ENCODE data around the gene RAET1L.
"Not testable (repeated sequence)": the region's sequence is repeated elsewhere in the genome, so short reads cannot be mapped to it uniquely, and the experiment has no call there.

The RAET1L gene

GRCh38 chr6:149999636-150000035 lies 25.7 kb downstream of the RAET1L start:
- FAIRE-seq = no peak
- no peak for DNase-seq (ENCODE audit: insufficient read length, low spot score)

DNA sequence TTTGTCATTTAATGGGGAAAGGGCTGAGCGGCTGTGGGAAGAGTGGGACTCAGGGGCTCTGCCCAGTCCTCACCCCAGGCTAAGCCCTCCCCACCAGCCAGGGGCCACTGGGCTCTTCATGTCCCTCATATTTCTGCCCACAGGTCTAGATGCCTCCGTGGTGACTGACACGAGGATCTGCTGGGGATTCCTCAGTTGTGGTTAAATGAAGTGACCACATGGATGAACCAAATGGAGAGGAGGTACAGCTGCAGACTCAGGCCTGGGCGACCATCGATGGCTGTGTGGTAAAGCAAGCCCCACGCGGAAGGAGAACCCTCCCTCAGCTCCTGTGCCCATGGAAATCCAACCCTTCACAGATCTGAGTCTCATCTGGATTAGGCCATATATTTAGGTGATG lies 29.4 kb downstream of the RAET1L start:
- no peak for FAIRE-seq
- no peak for DNase-seq (ENCODE audit: insufficient read length, low spot score)

DNA sequence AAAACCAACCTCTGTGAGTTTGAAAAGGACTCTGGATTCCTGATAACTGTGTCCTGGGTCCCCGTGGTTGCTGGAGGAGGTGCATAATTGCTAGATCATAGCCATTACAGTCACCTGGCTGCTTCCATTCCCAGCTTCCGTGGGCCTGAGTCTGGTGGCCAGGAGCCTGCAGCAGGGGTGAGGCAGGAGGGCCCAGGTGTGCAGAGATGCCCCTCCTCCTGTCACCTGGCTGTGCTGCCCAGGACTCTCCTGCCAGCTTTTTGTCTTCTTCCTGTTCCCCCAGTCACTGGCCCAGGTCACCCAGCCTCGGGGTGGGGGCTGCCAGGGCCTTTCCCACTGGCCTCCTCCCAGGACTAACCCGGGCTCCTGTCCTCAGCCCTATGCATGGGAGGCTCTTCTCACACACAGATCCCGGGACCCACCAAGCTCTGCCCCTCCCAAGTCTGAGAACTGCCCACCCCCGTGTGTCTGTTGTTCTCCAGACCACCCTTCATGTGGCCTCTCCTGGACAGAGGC lies 30.0 kb downstream of the RAET1L start:
- DNase-seq (ENCODE audit: insufficient read length, low spot score) (no peak), FAIRE-seq (no peak)

GRCh38 chr6:149991838-149992237 lies 33.5 kb downstream of the RAET1L start:
- FAIRE-seq = no peak
- DNase-seq (ENCODE audit: insufficient read length, low spot score) = no peak

- DNase-seq (ENCODE audit: insufficient read length, low spot score); FAIRE-seq: not testable (repeated sequence)
These were observed 33.9 kb downstream of the RAET1L start for GRCh38 chr6:149991472-149991795.

DNA sequence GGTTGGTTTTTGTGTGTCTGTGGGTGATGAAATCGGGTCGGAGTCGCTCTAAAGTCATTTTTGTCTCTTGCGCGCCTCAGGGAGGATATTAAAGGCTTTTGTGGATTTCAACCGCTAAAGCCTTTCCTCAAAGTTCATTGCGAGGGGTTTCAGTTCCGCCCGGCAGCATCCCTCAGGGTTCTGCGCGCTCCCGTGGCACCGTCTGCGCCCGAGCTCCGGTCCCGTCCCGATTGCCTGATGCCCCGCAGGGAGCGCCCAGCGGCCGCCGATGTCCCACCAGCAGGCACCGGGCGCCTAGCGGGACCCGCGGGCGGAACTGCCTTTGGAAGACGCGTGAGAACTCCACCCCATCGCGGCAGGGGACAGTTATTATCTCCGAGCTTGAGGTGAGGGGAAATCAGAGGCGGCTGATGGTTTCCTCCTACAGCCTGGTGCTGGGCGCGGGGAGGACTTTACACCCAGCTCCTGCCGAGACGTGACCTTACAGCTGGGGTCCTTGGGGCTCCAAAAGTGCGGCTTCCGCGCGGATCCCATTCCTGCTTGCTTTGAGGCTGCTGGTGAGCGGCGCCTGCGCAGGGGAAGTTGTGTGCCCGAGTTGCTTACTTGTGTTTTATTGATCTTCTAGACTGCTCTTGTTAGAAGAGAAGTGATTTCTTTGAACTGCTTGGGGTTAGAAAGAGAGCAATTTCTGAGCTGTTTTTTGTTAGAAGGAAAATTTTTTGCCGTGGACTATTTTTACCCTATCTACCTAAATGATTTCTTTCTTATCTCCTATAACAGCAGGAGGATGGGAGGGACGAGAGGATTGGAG lies 34.5 kb downstream of the RAET1L start:
- no peak for DNase-seq (ENCODE audit: insufficient read length, low spot score)
- FAIRE-seq = no peak

- no peak for FAIRE-seq
These were observed 35.1 kb downstream of the RAET1L start for GRCh38 chr6:149990212-149990660.

GRCh38 chr6:149988550-149989346 lies 36.6 kb downstream of the RAET1L start:
- no peak for FAIRE-seq

More at GRCh38 chr6:149990212-149990660, 35.1 kb downstream of the RAET1L start:
- no peak for DNase-seq (ENCODE audit: insufficient read length, low spot score)

GRCh38 chr6:149987602-149988107 lies 37.7 kb downstream of the RAET1L start:
- no peak for FAIRE-seq
- DNase-seq (ENCODE audit: insufficient read length, low spot score) = no peak

More at GRCh38 chr6:149988550-149989346, 36.6 kb downstream of the RAET1L start:
- DNase-seq (ENCODE audit: insufficient read length, low spot score) = no peak

DNA sequence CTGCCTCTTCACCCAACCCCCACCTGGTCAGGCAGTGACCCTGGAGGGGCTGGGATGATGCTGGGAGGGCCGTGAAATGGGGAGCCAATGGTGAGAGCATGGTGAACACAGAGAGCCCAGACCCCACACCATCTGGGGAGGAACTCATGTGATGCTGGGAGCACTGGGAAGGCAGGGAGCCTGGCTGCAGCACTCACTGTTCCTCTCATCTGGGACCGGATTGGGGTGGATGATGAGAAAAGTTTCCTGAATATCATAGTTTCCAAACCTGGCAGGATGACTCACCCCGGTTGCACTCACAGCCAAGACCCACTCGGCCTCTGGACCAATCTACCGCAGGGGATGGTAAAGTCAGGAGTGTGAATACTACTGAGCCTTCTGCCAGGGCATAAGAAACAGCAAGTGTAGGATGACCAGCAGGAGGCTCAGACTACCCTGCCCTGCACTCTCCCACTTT lies 39.8 kb downstream of the RAET1L start:
- DNase-seq (ENCODE audit: insufficient read length, low spot score) = no peak
- no peak for FAIRE-seq

DNA sequence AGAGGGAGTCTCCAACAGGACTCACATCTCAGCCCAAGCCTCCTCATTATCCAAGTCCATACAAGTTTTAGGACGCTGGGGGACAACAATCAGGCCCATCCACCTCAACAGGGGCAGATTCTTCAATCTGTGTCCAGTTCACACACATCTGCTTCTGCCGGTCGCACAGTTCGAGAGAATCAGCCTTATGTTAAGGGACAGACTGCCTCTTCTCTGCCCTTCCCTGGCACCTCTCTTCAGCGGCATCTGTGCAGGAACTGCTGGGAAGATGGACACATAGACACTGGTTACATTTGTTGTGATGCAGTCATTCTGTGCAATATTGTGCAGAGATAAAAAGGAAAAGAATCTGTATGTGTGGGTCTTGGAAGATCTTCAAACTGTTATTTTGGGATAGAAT lies 40.6 kb downstream of the RAET1L start:
- no peak for DNase-seq (ENCODE audit: insufficient read length, low spot score)
- no peak for FAIRE-seq

- FAIRE-seq (no peak), DNase-seq (ENCODE audit: insufficient read length, low spot score) (no peak)
These were observed 42.2 kb downstream of the RAET1L start for GRCh38 chr6:149983145-149983544.

- FAIRE-seq (no peak), DNase-seq (ENCODE audit: insufficient read length, low spot score) (no peak)
These were observed 46.0 kb downstream of the RAET1L start for GRCh38 chr6:149979293-149979692.

GRCh38 chr6:149978610-149979009 lies 46.7 kb downstream of the RAET1L start:
- FAIRE-seq = no peak
- no peak for DNase-seq (ENCODE audit: insufficient read length, low spot score)

- FAIRE-seq (no peak), DNase-seq (ENCODE audit: insufficient read length, low spot score) (no peak)
These were observed 48.1 kb downstream of the RAET1L start for GRCh38 chr6:149977221-149977620.

DNA sequence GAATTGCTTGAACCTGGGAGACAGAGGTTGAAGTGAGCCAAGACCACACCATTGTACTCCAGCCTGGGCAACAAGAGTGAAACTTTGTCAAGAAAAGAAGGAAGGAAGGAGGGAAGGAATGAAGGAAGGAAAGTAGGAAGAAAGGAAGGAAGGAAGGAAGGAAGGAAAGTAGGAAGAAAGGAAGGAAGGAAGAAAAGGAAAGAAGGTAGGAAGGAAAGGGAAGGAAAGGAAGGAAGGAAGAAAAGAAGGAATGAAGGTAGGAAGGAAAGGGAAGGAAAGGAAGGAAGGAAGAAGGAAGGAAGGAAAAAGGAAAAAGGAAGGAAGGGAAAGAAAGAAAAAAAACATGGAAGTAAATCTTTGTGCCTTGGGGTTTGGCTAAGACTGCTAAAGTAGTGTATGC lies 49.9 kb downstream of the RAET1L start:
- DNase-seq (ENCODE audit: insufficient read length, low spot score) = no peak
- FAIRE-seq = no peak

DNA sequence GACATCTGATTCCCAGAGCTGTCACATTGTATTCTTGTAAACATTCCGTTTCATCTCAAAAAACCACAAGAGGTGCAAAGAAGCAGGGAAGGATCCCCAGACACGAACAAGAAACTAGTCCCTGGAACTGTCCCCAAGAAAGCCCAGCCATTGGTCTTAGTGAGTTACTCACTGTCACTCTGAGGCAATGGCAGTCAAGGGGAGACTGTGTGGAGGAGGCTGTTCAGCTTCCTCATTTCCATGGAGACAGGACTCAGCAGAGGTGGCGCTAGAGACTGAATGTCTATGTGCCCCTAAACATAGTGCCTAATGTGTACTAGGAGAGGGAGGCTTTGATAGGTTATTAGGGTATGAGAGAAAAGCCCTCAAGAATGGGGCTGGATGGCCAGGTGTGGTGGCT lies 50.5 kb downstream of the RAET1L start:
- FAIRE-seq = no peak
- no peak for DNase-seq (ENCODE audit: insufficient read length, low spot score)

- FAIRE-seq; DNase-seq (ENCODE audit: insufficient read length, low spot score): not testable (repeated sequence)
These were observed 50.9 kb downstream of the RAET1L start for GRCh38 chr6:149974394-149974793.

- no peak for FAIRE-seq
These were observed 55.7 kb downstream of the RAET1L start for GRCh38 chr6:149969635-149970034.

GRCh38 chr6:149968909-149969308 lies 56.4 kb downstream of the RAET1L start:
- not testable (repeated sequence) for DNase-seq (ENCODE audit: insufficient read length, low spot score); FAIRE-seq

More at GRCh38 chr6:149969635-149970034, 55.7 kb downstream of the RAET1L start:
- DNase-seq (ENCODE audit: insufficient read length, low spot score) = no peak
